GM21723 (cell line): Measurements from ENCODE around the gene ADPRM.

Experiments used
- ATAC-seq: cut with Tn5 transposase; IDR thresholded peaks from one replicate; pipeline ENCODE4 v1.9.1; 2021; ENCODE audit warnings: mild to moderate bottlenecking, moderate library complexity; ENCODE audit not compliant: unreplicated experiment

ADPRM gene

DNA sequence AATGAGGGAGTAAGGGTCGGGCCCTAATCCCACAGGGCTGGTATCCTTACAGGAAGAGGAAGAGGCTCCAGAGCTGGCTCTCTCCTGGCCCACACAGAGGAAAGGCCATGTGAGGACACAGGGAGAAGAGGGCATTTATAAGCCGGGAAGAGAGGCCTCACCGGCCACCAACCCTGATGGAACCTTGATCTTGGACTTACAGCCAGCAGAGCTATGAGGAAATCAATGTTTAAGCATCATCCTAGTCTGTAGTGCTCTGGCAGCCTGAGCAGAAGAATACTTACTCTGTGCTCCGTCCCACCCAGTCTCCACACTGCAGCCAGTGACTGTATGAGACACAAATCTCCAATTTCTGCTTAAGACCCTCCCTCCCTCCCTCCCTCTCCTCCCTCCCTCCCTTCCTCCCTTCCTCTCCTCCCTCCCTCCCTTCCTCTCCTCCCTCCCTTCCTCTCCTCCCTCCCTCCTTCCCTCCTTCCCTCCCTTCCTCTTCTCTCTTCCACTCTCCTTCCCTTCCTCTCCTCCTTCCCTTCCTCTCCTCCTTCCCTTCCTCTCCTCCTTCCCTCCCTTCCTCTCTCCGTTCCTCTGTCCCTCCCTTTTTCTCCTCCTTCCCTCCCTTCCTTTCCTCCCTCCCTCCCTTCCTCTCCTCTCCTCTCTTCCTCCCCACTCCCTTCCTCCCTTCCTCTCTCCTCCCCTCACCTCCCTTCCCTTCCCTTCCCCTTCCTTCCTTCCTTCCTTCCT, 41.3 kb downstream of the ADPRM start:
- no peak for ATAC-seq

DNA sequence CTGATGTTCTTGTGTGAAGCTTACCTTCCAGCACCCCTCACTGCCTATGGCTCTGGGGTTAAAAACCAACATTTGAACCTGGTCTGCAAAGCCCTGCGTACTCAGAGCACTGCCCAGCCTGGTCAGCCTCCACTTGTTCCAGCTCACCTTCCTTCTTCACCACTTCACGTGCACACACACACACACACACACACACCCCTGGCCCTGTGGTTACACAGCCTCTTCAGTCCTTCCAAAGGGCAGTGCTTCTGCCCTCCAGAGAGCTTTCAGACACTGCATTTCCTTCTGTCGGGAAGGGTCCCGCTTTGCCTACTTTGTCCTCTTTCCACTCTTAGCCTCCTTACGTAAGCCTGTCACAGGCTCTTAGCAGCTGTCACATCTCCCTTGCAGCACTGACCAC, 42.0 kb downstream of the ADPRM start:
- no peak for ATAC-seq

DNA sequence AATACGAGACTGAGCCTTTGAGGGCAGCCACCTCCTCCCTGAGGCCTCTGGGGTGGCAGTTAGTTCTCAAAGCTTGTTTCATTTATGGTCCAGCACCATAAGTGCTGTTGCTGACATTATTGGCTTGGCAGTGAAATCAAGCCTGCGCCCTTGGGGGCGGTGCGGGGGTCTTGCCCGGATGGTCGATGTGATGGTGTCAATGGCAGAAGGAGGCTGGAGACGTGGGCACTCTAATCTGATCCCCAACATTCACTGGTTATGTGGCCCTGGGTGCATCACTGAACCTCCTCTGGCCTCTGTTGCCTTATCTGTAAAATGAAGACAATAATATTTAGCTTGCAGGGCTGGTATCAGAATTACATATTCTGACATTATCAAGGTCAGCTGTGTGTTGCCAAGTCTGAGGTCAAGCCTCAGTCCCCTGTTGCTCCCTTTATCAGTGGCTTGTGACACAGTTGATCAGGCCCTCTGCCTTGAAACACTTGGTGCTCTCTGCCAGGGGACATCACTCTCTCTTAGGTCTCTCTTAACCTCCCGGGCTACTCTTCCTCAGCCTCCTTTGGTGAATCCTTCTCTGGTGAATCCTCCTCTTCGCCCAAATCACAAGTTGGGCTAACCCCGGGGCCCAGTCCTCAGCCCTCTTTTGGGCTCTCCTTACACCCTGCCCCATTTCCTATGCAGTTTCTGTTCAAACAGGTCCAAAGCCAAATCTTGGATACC, 44.2 kb downstream of the ADPRM start:
- no peak for ATAC-seq

DNA sequence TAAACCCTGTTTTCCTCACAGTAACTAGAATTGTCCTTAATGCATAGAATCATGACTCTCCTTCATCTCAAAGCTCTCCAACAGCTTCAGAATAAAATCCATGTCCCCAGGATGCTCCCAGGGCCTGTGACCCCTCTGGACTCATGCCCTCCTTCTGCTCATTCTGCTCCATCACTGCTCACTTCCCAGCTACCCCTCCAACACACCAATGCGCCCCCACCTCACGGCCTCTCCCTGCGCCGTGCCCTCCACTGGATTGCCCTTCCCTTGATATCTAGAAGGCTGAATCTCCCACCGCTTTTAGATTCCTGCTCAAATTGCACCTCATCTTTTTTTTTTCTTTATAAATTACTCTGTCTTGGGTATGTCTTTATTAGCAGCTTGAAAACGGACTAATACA, 45.0 kb downstream of the ADPRM start:
- no peak for ATAC-seq

DNA sequence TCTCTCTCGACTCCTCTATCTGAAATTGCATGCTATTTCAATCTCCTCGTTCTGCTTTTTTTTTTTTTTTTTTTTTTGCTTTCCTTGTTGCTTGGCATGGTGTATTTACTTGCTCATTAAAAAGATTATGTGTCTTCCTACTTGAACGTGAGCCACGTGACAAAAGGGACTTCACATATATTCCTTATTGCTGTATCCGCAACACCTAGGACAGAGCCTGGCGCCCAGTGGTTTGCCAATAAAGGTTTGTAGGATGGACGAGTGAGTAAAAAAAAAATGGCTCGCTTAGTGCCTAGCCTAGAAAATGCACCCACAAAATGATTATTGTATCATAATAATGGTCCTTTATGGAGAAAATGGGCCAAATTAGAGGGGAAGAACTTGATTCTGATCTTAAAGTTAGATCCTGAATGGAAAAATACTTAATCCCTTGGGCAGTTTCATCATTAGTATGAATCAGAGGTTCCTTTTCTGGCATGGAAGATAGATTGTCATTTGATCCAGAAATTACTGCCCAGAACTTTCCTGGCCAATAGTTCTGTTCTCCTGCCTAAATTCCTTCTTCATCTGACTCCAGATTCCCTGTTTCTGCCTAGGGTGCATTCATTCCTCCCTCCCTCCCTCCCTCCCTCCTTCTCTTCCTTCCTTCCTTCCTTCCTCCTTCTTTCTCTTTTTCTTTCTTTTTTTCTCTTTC, 46.1 kb downstream of the ADPRM start:
- no peak for ATAC-seq

DNA sequence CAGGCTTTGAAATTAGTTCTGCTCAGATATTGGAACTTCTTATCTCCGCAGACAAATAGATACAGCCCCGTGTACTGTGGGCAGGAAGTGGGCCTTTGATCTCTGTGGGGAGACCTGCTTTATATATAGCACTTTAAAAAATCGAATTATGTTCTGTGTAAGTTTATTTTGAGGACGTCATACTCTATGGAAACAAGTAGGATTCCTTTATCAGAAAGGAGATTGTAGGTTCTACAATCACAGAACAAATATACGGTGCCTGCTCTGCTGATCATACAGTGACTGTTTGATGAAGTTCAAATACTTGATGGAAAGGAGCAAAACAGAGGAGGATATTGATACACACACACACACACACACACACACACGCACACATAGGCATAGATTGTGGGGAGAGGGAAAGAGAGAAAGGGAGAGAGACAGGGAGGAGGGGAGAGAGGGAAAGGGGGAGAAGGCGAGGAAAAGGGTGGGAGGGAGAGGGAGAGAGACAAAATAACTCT, 47.2 kb downstream of the ADPRM start:
- ATAC-seq, result no peak

DNA sequence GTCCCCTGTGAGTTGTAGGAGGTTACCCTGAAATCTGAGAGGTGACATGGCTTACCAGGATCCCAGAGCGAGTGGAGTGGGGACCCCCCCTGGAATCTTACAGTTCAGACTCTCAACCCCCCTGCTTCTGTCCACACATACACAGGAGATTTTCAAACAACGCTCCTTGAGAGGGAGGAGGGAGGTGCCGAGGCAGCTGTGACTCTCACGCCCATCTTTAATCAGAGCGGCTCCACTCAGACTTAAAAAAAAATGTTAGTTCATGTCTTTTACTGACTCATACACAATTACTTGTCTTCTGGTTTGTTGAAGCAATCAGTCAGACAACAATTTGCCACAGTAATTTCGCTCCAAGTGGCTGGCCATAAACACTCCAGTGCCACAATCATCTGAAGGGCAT, 47.8 kb downstream of the ADPRM start:
- ATAC-seq, result no peak

DNA sequence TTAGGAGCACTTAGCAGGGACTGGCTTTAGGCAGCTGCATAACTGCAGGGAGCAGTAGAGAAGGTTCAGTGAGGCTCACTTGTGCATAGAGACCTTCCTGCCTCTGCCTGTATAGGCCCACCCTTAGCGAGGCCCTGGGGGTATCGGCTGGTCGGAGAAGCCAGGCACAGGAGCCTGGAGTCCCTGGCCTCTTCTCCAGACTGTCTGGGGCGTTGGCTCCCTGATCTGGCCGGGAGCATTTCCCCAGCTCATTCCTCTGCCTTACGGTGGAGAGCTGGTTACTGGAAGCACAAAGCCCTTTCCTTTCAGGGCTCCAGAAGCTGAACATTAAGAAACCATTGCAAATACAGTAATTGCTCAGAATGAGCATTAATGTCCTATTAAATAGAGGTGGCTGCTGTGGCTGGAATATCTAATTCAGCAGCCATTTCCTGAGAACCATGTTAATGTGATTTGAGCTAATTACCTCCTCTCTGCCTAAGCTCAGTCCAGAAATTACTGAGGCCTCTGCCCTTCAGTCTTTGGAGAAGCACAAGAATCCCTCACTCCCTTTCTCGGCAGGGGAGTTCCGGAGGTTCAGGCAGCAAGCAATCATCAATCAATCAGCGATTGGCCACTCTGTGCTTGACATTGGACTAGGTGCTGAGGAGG, 51.3 kb downstream of the ADPRM start:
- ATAC-seq, result no peak

DNA sequence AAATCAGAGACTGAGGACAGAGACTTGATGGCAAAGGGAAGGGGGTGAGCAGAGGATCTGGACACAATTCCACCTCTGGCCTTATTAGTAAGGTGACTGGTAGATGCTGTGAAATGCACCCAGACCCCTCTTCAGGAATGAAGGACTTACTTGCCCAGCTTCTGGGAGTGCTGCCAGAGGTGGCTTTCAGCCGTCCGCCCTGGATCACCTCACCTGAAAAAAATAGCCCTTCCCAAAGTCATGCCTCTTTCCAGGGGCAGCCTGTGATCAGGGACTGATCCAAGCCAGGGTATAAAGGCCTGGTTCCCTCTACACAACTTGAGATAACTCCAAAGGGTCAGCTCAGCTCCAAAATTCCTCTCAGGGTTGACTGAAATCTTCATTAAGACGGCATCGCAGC, 52.8 kb downstream of the ADPRM start:
- ATAC-seq, result no peak

DNA sequence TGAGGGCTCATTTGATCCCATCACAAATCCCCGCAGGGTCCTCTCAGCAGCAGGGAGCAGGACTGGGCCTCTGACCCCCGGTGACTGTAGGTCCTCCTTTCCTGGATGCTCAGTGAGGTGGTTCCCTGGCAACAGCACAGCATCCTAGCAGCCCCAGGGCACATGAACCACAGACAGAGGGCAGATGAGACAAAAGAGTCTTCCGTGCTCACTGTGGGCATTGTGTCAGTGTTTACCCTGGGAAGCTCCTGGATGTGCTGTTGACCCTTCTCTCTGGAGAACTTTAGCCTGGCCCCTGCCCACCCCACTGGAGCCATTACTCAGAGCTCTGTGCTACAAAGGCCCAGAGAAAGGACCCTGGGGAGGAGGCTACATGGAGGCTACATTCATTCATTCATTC, 54.2 kb downstream of the ADPRM start:
- ATAC-seq, result no peak

DNA sequence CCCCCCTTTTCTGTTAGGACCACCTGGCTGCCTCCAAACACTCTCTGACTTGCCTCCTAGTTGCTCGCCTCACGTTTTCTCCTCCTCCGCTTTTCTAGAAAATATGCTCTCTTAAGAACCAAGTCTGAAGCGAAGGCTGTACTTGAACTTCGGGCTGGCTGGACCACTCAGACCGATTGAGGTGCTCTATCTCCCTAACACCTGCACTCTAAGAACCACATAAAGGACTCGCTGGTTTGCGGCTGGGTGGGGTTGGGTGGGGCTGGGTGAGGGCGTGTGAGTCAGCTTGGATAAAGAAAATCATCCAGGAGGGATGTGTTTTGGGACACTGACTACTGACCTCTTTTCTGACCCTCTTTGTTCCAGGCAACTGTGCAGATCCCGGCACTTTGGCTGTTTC, 55.3 kb downstream of the ADPRM start:
- no peak for ATAC-seq

DNA sequence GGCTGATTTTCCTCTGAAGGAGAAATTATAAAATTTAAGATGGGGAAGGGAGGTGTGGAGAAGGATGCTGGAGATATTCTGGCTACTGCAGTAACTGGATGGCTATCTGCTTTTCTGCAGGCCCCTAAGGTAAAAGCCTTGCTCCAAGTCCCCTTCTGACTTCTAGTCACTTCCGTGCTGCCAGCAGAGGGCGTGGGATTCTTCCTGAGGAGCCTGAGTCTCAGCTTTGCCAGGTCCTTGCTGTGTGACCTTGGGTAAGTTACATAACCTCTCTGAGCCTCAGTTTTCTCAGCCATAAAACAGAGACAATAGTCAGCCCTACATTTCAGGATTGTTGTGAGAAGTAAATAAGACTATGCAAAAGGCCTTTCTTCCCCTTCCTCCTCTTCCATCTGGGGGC, 56.7 kb downstream of the ADPRM start:
- no peak for ATAC-seq

DNA sequence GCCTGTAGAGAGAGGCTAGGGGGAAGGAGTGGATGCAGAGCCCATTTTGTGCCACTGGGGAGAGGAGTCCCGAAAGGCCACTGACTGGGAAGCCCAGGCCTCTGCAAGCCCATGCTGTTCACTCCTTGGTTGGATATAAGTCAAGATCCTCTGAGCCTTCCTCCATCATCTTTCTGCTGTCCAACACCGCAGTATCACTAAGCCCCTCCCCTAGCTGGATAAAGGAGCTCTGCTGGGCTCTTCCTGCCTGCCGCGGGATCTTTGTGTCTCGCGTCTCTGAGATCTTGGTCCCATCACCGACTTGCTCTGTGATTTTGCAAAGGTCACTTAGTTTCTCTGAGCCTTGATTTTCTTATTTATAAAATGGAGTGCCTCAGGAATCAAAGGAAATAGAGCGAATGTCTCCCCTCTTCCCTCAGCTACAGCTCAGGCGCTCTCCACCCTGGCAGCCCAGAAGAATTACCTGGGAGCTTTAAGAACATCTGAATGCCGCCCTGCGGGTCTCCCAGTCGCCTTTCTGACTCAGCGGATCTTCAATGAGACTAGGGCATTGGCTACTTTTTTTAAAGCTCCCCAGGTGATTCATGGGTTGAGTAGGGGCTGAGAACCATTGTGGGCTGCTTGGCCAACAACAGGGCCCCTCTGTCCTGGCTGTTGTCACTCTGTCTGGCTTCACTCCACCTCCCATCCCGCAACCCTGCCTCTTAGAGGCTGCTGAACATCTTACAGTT, 57.6 kb downstream of the ADPRM start:
- ATAC-seq, result no peak

DNA sequence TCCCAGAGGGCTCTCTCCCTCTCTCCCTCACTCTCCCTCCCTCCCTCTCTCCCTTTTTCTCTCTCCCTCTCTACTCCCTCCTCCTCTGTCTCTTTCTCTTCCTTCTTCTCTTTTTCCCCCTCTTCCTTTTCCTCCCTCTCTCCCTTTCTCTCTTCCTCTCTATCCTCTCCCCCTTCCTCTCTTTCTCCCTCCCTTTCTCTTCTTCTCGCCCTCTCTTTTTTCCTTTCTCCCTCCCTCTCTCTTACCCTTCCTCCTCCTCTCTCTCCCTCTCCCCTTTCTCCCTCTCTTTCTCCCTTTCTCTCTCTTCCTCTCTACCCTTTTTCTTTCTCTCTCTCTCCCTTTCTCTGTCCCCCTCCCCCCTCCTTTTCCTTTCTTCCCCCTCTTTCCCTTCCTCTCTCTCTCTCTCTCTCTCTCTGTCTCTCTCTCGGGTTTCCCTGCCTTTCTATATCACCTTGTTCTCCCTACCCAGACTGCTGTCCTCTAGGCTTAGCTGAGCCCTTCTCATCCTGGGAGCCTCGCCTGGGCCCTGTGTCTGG, 58.3 kb downstream of the ADPRM start:
- ATAC-seq, result no peak

DNA sequence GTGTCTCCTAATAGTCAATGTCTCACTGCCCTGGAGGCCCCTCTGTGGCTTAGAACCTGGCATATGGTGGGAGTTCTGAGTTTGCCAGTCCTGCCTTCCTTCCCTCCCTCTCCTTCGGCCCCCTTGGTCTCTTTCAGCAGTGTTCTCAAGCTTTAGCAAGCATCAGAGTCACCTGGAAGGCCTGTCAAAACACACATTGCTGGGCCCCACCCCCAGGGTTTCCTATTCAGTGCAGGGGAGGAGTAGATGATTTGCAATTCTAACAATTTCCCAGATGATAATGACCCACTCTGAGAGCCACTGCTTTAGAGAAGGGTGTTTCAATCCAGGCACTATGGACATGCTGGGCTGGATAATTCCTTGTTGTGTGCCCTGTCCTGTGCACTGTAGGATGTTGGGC, 58.8 kb downstream of the ADPRM start:
- ATAC-seq, result no peak

DNA sequence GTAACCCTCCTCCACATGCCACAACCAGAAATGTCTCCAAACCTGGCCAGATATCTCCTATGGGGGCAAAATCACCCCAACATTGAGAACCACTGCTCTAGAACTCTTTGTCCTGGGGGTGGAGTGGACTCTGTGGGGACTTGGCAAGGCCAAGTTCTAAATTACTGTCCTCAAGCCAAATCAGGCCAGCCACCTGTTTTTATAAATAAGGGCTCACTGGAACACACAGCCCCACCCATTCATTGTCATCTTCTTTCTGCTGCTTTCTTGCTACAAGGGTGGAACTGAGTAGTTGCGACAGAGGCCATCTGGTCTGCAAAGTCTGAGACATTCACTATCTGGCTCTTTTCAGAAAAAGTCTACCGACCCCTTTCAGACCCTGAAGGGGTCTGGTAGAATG, 59.2 kb downstream of the ADPRM start:
- ATAC-seq, result no peak

DNA sequence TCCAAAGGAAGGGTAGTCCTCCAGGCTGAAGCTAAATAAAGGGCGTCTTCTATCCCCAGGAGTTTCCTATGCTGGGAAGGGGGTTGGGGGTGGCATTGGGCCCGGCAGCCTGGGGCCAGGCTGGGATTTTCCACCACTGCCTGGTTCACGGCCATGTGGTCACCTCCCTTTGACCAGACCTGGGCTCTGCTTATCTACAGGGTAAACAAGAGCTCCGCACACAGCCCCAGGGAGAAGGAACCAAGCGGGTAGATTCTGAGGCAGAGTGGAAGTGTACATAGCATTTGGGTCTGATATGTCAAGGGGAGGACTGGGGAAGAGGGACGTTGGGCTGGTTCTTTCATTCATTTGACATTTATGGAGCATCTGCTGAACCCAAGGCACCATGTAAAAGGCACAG, 59.7 kb downstream of the ADPRM start:
- ATAC-seq, result no peak

DNA sequence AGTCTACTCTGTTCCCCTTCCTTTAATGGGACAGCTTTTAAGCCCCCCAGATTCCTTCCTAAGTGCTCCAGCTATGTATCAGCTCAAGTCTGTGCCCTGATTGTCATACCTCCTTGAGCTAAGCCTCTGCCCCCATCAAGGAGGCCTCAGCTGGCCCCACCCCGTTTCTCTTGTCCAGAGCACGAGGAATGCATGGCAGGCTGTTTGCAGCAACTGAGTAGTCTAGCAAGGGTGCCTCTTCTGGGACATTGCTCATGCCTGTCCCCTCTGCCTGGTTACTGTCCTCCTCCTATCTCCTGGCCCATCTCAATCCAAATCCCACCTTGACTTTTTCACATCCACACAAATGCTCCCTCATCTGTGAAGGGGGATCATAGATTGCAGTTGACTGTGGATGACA, 60.3 kb downstream of the ADPRM start:
- ATAC-seq, result no peak

DNA sequence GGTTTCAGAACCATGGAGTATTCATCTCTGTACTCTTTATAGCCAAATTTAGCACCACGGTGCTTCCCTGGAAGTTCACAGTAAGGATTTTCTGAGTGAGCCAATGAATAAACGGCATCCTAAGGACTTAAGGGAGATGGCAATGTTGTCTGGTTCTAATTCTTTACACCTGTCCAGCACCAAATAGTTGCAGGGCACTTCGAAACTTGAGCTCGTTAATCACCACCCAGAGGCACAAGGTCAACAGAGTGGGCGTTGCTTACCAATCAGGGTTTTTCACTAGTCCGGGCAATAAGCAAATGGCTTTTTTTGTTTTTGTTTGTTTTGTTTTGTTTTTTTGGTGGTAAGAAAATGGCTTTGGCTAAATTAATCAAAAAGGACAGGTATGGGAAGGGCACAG, 60.7 kb downstream of the ADPRM start:
- ATAC-seq, result no peak
